K562 (cell line): ENCODE results near the gene DDX23. TPM values are rescaled to one million over a fixed set of nuclear protein-coding genes. Genes with fewer than 3 reads are reported as not detected.

Experiments used
- ATAC-seq: fragments of 200-7000 bp; cut with Tn5 transposase; 3 replicates; pipeline ENCODE4 v1.9.1; 2020; ENCODE audit warnings: moderate library complexity
- BruUV-seq: library from RNA; stranded (reverse); fragments of 400-500 nt; replicated peaks from 2 replicates; lab custom pipeline; 2021; lab: Mats Ljungman, UMichigan
- CTCF ChIA-PET: fragments of 300-600 bp; formaldehyde crosslinking; extraction: SDS; loops from one replicate; lab custom pipeline; 2021; ENCODE audit warnings: low intra/inter-chr PET ratio; lab: Yijun Ruan, JAX
- POLR2A ChIA-PET: fragments of 300-600, 350-650 bp; sonication (Branson Sonifier 250); formaldehyde crosslinking; extraction: SDS; loops from one replicate; lab custom pipeline; 2021; ENCODE audit warnings: antibody characterized with exemption, inconsistent platforms; lab: Yijun Ruan, JAX
- DNase-seq, 4 experiments: peaks; one replicate each; pipeline versions ENCODE4 v3.0.0 to v3.0.0-alpha.2; 2011 to 2018; ENCODE audit warnings: low spot score in 3 of 4, mixed read lengths in 3 of 4; ENCODE audit errors: extremely low read depth in 1 of 4
- FAIRE-seq: peaks from 2 replicates; lab custom pipeline; 2011; peaks lifted over from hg19 to GRCh38; lab: Jason Lieb, UNC
- H2AFZ ChIP-seq: 2 replicates; pipeline ENCODE4 v1.6.0; 2011; ENCODE audit warnings: low read depth, low read length, control low read depth, inconsistent platforms
- H3K27ac ChIP-seq: fragments of 200-600 bp; 3 replicates; pipeline ENCODE4 v1.8.0; 2011; ENCODE audit warnings: low read depth, mild to moderate bottlenecking, control low read depth, inconsistent platforms, low read length, moderate library complexity, mixed read lengths; ENCODE audit errors: extremely low read depth
- H3K27me3 ChIP-seq, 2 experiments: fragments of 300-600 bp in 1 of 2; 2 replicates in 1 of 2; 3 replicates in 1 of 2; pipeline versions ENCODE4 v1.6.0 to v1.8.0; 2011; ENCODE audit warnings: inconsistent platforms in 2 of 2, low read length in 2 of 2, mild to moderate bottlenecking in 1 of 2, mixed read lengths in 1 of 2, moderate library complexity in 1 of 2; ENCODE audit not compliant: control insufficient read depth in 2 of 2, insufficient read depth in 2 of 2
- H3K36me3 ChIP-seq: fragments of 300-600 bp; 3 replicates; pipeline ENCODE4 v1.8.0; 2011; ENCODE audit warnings: mild to moderate bottlenecking, low read length, inconsistent platforms; ENCODE audit not compliant: control insufficient read depth, insufficient read depth
- H3K4me1 ChIP-seq, 2 experiments: fragments of 200-600 bp in 1 of 2; replicated peaks in 1 of 2; 2 replicates in 1 of 2; 3 replicates in 1 of 2; pipeline versions ENCODE4 v1.5.1 to v1.8.0; 2011; ENCODE audit warnings: inconsistent platforms in 2 of 2, low read length in 2 of 2, mild to moderate bottlenecking in 1 of 2, mixed read lengths in 1 of 2, moderate library complexity in 1 of 2; ENCODE audit not compliant: control insufficient read depth in 2 of 2, insufficient read depth in 2 of 2
- H3K4me2 ChIP-seq: 2 replicates; pipeline ENCODE4 v1.6.1; 2011; ENCODE audit warnings: low read length, control low read depth, inconsistent platforms, mixed read lengths; ENCODE audit not compliant: insufficient read depth
- H3K4me3 ChIP-seq: fragments of 200-600 bp; sonication (generic), shearing (Covaris generic); 2 replicates; pipeline ENCODE4 v1.5.1; 2016; ENCODE audit warnings: control low read depth, inconsistent platforms
- H3K79me2 ChIP-seq: fragments of 200-600 bp; 3 replicates; pipeline ENCODE4 v1.8.0; 2011; ENCODE audit warnings: low read length, inconsistent platforms; ENCODE audit not compliant: control insufficient read depth, insufficient read depth
- H3K9ac ChIP-seq, 2 experiments: 2 replicates each; pipeline versions ENCODE4 v1.6.0 to v1.6.1; 2011; ENCODE audit warnings: low read depth in 2 of 2, low read length in 2 of 2, control low read depth in 1 of 2, inconsistent platforms in 1 of 2, mild to moderate bottlenecking in 1 of 2, mixed read lengths in 1 of 2; ENCODE audit not compliant: insufficient read depth in 1 of 2
- H3K9me1 ChIP-seq: one replicate; pipeline ENCODE4 v1.6.0; 2011; ENCODE audit warnings: inconsistent platforms, mild to moderate bottlenecking, low read length, moderate library complexity; ENCODE audit not compliant: control insufficient read depth, insufficient read depth
- H3K9me3 ChIP-seq: replicated peaks from 2 replicates; pipeline ENCODE4 v1.5.1; 2011; ENCODE audit warnings: low read depth, low read length, inconsistent platforms; ENCODE audit not compliant: control insufficient read depth, insufficient read depth
- H4K20me1 ChIP-seq: replicated peaks from 2 replicates; pipeline ENCODE4 v1.6.1; 2011; ENCODE audit warnings: low read length, inconsistent platforms, mixed read lengths; ENCODE audit not compliant: control insufficient read depth, insufficient read depth
- ZNF121 ChIP-seq: sonication (generic); formaldehyde crosslinking; conservative IDR thresholded peaks from 2 replicates; pipeline ENCODE4 v1.8.0; 2022; ENCODE audit warnings: missing genetic modification reagents
- ZNF696 ChIP-seq: fragments of 250-450 bp; sonication (Bioruptor Pico); conservative IDR thresholded peaks from 2 replicates; pipeline ENCODE4 v1.4.0; 2020; ENCODE audit warnings: mild to moderate bottlenecking, moderate library complexity
- WGBS: fragments of 100-300 bp; shearing (Covaris generic); methylation state at CpG from one replicate; pipeline ENCODE4 v1.1.6; 2016; ENCODE audit warnings: low coverage, mixed read lengths; ENCODE audit not compliant: insufficient coverage; ENCODE audit errors: missing lambda C conversion rate; 5-methylcytosine and 5-hydroxymethylcytosine counted together
- in situ Hi-C: fragments of 300-500 bp; cut with MboI; formaldehyde crosslinking; loops from 4 replicates; pipeline ENCODE4 v1.15.0; 2018; ENCODE audit warnings: inconsistent platforms, mixed read lengths
- intact Hi-C: fragments of 100-400 bp; cut with micrococcal nuclease; formaldehyde crosslinking; loops from 2 replicates; pipeline ENCODE4 v1.14.2; 2022
- polyA plus RNA-seq, 8 experiments: library from polyadenylated mRNA; depleted of rRNA in 4 of 8; stranded (reverse) in 5 of 8; unstranded in 3 of 8; fragments of >200 nt; fragmentation: Nextera tagmentation in 2 of 8; fragmentation: Illumina TruSeq in 1 of 8; extraction: Ambion mirVana in 2 of 8; extraction: Trizol in 1 of 8; gene quantifications; 2 replicates each; pipeline versions ENCODE4 v1.2.1 to v1.2.3, GENCODE V29; 2011 to 2014; ENCODE audit warnings: inconsistent platforms in 1 of 8, missing spikeins in 1 of 8
- total RNA-seq, 7 experiments: library from RNA; depleted of rRNA in 6 of 7; stranded (reverse); fragments of >200 nt in 6 of 7; fragmentation: Illumina TruSeq in 2 of 7; extraction: Trizol in 2 of 7; gene quantifications; 2 replicates each; pipeline versions ENCODE4 v1.2.1 to v1.2.3, GENCODE V29; 2011 to 2021; ENCODE audit warnings: low replicate concordance in 1 of 7

Gene DDX23
- total and polyA plus RNA-seq, 9 of the 15 experiments (the other 6 are each of a cell fraction or from before 2014, with no cell fraction given): 32.4 to 138 (median 104) TPM

- TF ChIP-seq ZNF696 (no peak), ZNF121 (CRISPR knock-in tag) (0 out of 2 replicates have a peak, but pooled peaks have one; percentile 17)
- H3K27ac ChIP-seq: no peak overlapping the region
- ChIA-PET POLR2A (interaction anchor here (1.5 to 5.2 kb wide), 2 partner anchors 11 to 28 kb away, joined by 3 to 25 read pairs; partner anchors contain the start of gene RND1), CTCF (interaction anchor here (2.9 to 3.4 kb wide), 2 partner anchors 36 to 82 kb away, joined by 29 to 47 read pairs; no protein-coding TSS in a partner anchor)
- ATAC-seq (no peak), DNase-seq (no peak), FAIRE-seq (no peak)
- H2AFZ ChIP-seq: no peak overlapping the region
- H3K4me1 ChIP-seq: peaks cover 6 to 12% of the 10 kb centered on the region in 2 experiments; a peak in 4 of 5 replicates
- intact Hi-C loops (no loop called here), in situ Hi-C loops (no loop called here)
- H3K9me3 ChIP-seq: no peaks in the 10 kb centered on the region
- no peak overlapping the region for H3K9ac ChIP-seq
- H3K9me1 ChIP-seq: peaks cover 3% of the 10 kb centered on the region
- H3K4me3 ChIP-seq: no peak overlapping the region
- H3K4me2 ChIP-seq: no peak overlapping the region
- peaks cover 15% of the 10 kb centered on the region for H3K36me3 ChIP-seq
- H3K79me2 ChIP-seq: peaks cover 33% of the 10 kb centered on the region
- 63% methylated on average over 4 of the region's 4 CpGs for WGBS
- H3K27me3 ChIP-seq: 0 out of 5 replicates have a peak, but pooled peaks cover 0 to 4% of the 10 kb centered on the region in 2 experiments
- no peaks in the 10 kb centered on the region for H4K20me1 ChIP-seq
- no TSS peak for BruUV-seq
Observed at GRCh38 chr12:48854488-48854887, 2.5 kb upstream of the DDX23 start.
